Prostate gland (tissue), 2 donors: Measurements from ENCODE around the gene MYO6.

ENCODE experiments used
- CTCF ChIP-seq, 4 experiments: fragments of 200-600 bp in 2 of 4; fragments of 450-650 bp in 2 of 4; sonication (generic) in 2 of 4; IDR thresholded peaks; 1 replicate in 3 of 4; 2 replicates in 1 of 4; pipeline ENCODE4 v1.5.1; 2016 to 2019; ENCODE audit warnings: antibody characterized with exemption in 4 of 4, mild to moderate bottlenecking in 2 of 4, moderate library complexity in 2 of 4
- POLR2A ChIP-seq: fragments of 450-650 bp; IDR thresholded peaks from one replicate; pipeline ENCODE4 v1.6.1; 2016; ENCODE audit warnings: antibody characterized with exemption, mild to moderate bottlenecking
- POLR2AphosphoS5 ChIP-seq: sonication (generic); formaldehyde crosslinking; IDR thresholded peaks from one replicate; pipeline ENCODE4 v1.6.1; 2017; ENCODE audit warnings: antibody characterized with exemption

- TF ChIP-seq CTCF (IDR thresholded peaks at IDR 0.05): no peak
- TF ChIP-seq POLR2AphosphoS5: no peak
- no peak for TF ChIP-seq POLR2A
Measured at GRCh38 chr6:75882734-75883133, 133.7 kb downstream of the MYO6 start.
